OCI-LY1 (cell line): ENCODE measurements around the gene ARHGEF11.

Source experiments
- H2AFZ ChIP-seq: fragments of 200-600 bp; sonication (generic), shearing (Covaris generic); 2 replicates; pipeline ENCODE4 v1.6.0; 2014; ENCODE audit warnings: antibody characterized with exemption, mild to moderate bottlenecking, low read length
- H3F3A ChIP-seq: fragments of 200-600 bp; sonication (generic), shearing (Covaris generic); 2 replicates; pipeline ENCODE4 v1.6.0; 2014; ENCODE audit warnings: mild to moderate bottlenecking, antibody characterized with exemption, low read length, moderate library complexity; ENCODE audit not compliant: insufficient read depth
- H3K27ac ChIP-seq: fragments of 200-600 bp; sonication (generic); 2 replicates; pipeline ENCODE4 v1.5.1; 2014; ENCODE audit warnings: low read length, mixed run types, mild to moderate bottlenecking, low read depth; ENCODE audit not compliant: poor library complexity, severe bottlenecking
- H3K27me3 ChIP-seq: fragments of 200-600 bp; sonication (generic); 2 replicates; pipeline ENCODE4 v1.6.0; 2014; ENCODE audit warnings: antibody characterized with exemption, mild to moderate bottlenecking, low read length, moderate library complexity; ENCODE audit not compliant: insufficient read depth
- H3K36me3 ChIP-seq: fragments of 200-600 bp; sonication (generic); 2 replicates; pipeline ENCODE4 v1.6.1; 2014; ENCODE audit warnings: mild to moderate bottlenecking, antibody characterized with exemption, low read length, moderate library complexity, mixed read lengths; ENCODE audit not compliant: insufficient read depth
- H3K4me1 ChIP-seq: fragments of 200-600 bp; sonication (generic); 2 replicates; pipeline ENCODE4 v1.5.1; 2014; ENCODE audit warnings: mild to moderate bottlenecking, low read length, moderate library complexity; ENCODE audit not compliant: insufficient read depth, severe bottlenecking
- H3K4me2 ChIP-seq: fragments of 200-600 bp; sonication (generic), shearing (Covaris generic); 2 replicates; pipeline ENCODE4 v1.6.1; 2014; ENCODE audit warnings: low read length
- H3K4me3 ChIP-seq: fragments of 200-600 bp; sonication (generic); 2 replicates; pipeline ENCODE4 v1.5.1; 2014; ENCODE audit warnings: low read length, low read depth, mild to moderate bottlenecking, mixed read lengths; ENCODE audit not compliant: poor library complexity, severe bottlenecking
- H3K79me2 ChIP-seq: fragments of 200-600 bp; shearing (Covaris generic); 2 replicates; pipeline ENCODE4 v1.6.1; 2016; ENCODE audit warnings: mixed run types, low read length, mixed read lengths; ENCODE audit not compliant: insufficient read depth
- H3K9ac ChIP-seq: fragments of 200-600 bp; sonication (generic), shearing (Covaris generic); 2 replicates; pipeline ENCODE4 v1.6.1; 2014; ENCODE audit warnings: mild to moderate bottlenecking, low read length, mixed read lengths
- H3K9me2 ChIP-seq: fragments of 200-600 bp; sonication (generic), shearing (Covaris generic); 2 replicates; pipeline ENCODE4 v1.6.1; 2014; ENCODE audit warnings: low read depth, mild to moderate bottlenecking, low read length, mixed read lengths
- H3K9me3 ChIP-seq: fragments of 200-600 bp; shearing (Covaris generic); 2 replicates; pipeline ENCODE4 v1.6.1; 2014; ENCODE audit warnings: low read length, mixed read lengths
- H4K20me1 ChIP-seq: fragments of 200-600 bp; sonication (generic), shearing (Covaris generic); 2 replicates; pipeline ENCODE4 v1.6.0; 2016; ENCODE audit warnings: mild to moderate bottlenecking, low read length; ENCODE audit not compliant: insufficient read depth
- CTCF ChIP-seq: fragments of 200-600 bp; sonication (generic), shearing (Covaris generic); IDR thresholded peaks from 2 replicates; pipeline ENCODE4 v1.5.1; 2017; ENCODE audit warnings: mild to moderate bottlenecking, antibody characterized with exemption, low read length, moderate library complexity, mixed read lengths
- EZH2 ChIP-seq: fragments of 200-600 bp; sonication (generic), shearing (Covaris generic); IDR thresholded peaks from 2 replicates; pipeline ENCODE4 v1.8.0; 2017; ENCODE audit warnings: borderline replicate concordance, mixed run types, mild to moderate bottlenecking, antibody characterized with exemption, low read length, moderate library complexity, mixed read lengths

ARHGEF11 gene

GRCh38 chr1:156992215-156992614 is 53.3 kb downstream of the ARHGEF11 start:
- TF ChIP-seq CTCF (no peak), EZH2 (no peak)
- H3K4me3 ChIP-seq = no peak overlapping the region

GRCh38 chr1:156987715-156988114 is 57.8 kb downstream of the ARHGEF11 start:
- H3K4me3 ChIP-seq = no peak overlapping the region
- no peaks in the 10 kb centered on the region for H3K4me1 ChIP-seq
- H3K27ac ChIP-seq = no peak overlapping the region
- no peaks in the 10 kb centered on the region for H4K20me1 ChIP-seq
- no peaks in the 10 kb centered on the region for H3F3A ChIP-seq
- no peak for TF ChIP-seq EZH2
- TF ChIP-seq CTCF = no peak
- no peaks in the 10 kb centered on the region for H3K36me3 ChIP-seq
- no peak overlapping the region for H3K4me2 ChIP-seq
- H3K27me3 ChIP-seq = peaks cover 11% of the 10 kb centered on the region; the same call in 1 of the 2 replicates
- no peaks in the 10 kb centered on the region for H3K79me2 ChIP-seq
- no peak overlapping the region for H3K9ac ChIP-seq
- no peak overlapping the region for H2AFZ ChIP-seq
- H3K9me2 ChIP-seq = no peaks in the 10 kb centered on the region
- no peaks in the 10 kb centered on the region for H3K9me3 ChIP-seq

More at GRCh38 chr1:156992215-156992614, 53.3 kb downstream of the ARHGEF11 start:
- Histone ChIP-seq H3K27me3 (peaks cover under 1% of the 10 kb centered on the region; the same call in 1 of the 2 replicates), H3K36me3 (no peaks in the 10 kb centered on the region), H3K27ac (no peak overlapping the region), H3K9me3 (no peaks in the 10 kb centered on the region), H3K4me1 (no peaks in the 10 kb centered on the region), H3F3A (no peaks in the 10 kb centered on the region), H3K79me2 (no peaks in the 10 kb centered on the region), H3K9me2 (no peaks in the 10 kb centered on the region), H3K9ac (no peak overlapping the region), H2AFZ (no peak overlapping the region), H3K4me2 (no peak overlapping the region), H4K20me1 (no peaks in the 10 kb centered on the region)

- no peak for TF ChIP-seq CTCF
- TF ChIP-seq EZH2 = no peak
- no peak overlapping the region for H3K4me2 ChIP-seq
- no peaks in the 10 kb centered on the region for H3K9me3 ChIP-seq
- no peaks in the 10 kb centered on the region for H3K4me1 ChIP-seq
- H3K9ac ChIP-seq = no peak overlapping the region
- H3K27me3 ChIP-seq = 0 out of 2 replicates have a peak, but pooled peaks cover 4% of the 10 kb centered on the region
- H3K4me3 ChIP-seq = no peak overlapping the region
- H3K79me2 ChIP-seq = no peaks in the 10 kb centered on the region
- no peak overlapping the region for H3K27ac ChIP-seq
- no peak overlapping the region for H2AFZ ChIP-seq
- H4K20me1 ChIP-seq = no peaks in the 10 kb centered on the region
- H3F3A ChIP-seq = no peaks in the 10 kb centered on the region
- H3K9me2 ChIP-seq = no peaks in the 10 kb centered on the region
- no peaks in the 10 kb centered on the region for H3K36me3 ChIP-seq
Observed at GRCh38 chr1:156980551-156980950, 65.0 kb downstream of the ARHGEF11 start.
